Smooth muscle cell of trachea (primary cell): Measurements from ENCODE around the gene CHRD. TPM values are rescaled to one million over a fixed set of nuclear protein-coding genes. Genes with fewer than 3 reads are reported as not detected.

ENCODE experiments used
- total RNA-seq: library from RNA; depleted of rRNA; stranded (reverse); fragments of >200 nt; gene quantifications from 2 replicates; pipeline ENCODE4 v1.2.1, GENCODE V29; 2014

Gene CHRD
- total RNA-seq: 0.73 and 2.6 TPM in 2 replicates

GRCh38 chr3:184379358-184380184 is at the start of gene CHRD:
CHRD (plus strand) TSS chr3:184380054; CDS start chr3:184380319, 265 bp downstream.

GRCh38 chr3:184337399-184337714 is 42.5 kb upstream of the CHRD start, which contains the start of gene FAM131A:
FAM131A (plus strand) TSS chr3:184337600; CDS start chr3:184337631, 31 bp downstream.

GRCh38 chr3:184361532-184361931 is 18.3 kb upstream of the CHRD start, which contains the start of the genes CLCN2 and POLR2H:
CLCN2 (minus strand) TSS chr3:184361605; CDS start chr3:184361479, 126 bp downstream.
POLR2H (plus strand) TSS chr3:184361710; CDS start chr3:184363493, 1,783 bp downstream.

GRCh38 chr3:184377882-184378445 is 1.9 kb upstream of the CHRD start, which contains the start of gene THPO:
THPO (minus strand) TSS chr3:184378207; CDS start chr3:184376259, 1,948 bp downstream.

Other genes starting within 250 kb of the CHRD start
- 25.0 and 32.1 TPM in 2 replicates for gene EIF2B5, start 244.7 kb upstream of the CHRD start, total RNA-seq
- gene DVL3, start 224.7 kb upstream of the CHRD start, total RNA-seq: 29.1 and 53.8 TPM in 2 replicates
- 374 and 506 TPM in 2 replicates for gene AP2M1, start 205.2 kb upstream of the CHRD start, total RNA-seq
- gene ABCF3, start 193.9 kb upstream of the CHRD start, total RNA-seq: 47.3 and 89.0 TPM in 2 replicates
- not detected in 2 replicates for gene VWA5B2, start 150.5 kb upstream of the CHRD start, total RNA-seq
- gene ALG3, start 131.1 kb upstream of the CHRD start, total RNA-seq: 24.0 and 25.3 TPM in 2 replicates
- gene EEF1AKMT4, start 130.4 kb upstream of the CHRD start, total RNA-seq: 0.87 and 2.0 TPM in 2 replicates
- not detected in 2 replicates for gene CAMK2N2, start 118.5 kb upstream of the CHRD start, total RNA-seq
- gene ECE2, start 104.0 kb upstream of the CHRD start, total RNA-seq: under 0.01 TPM in 1 of 2 replicates, not detected in the other
- 403 and 574 TPM in 2 replicates for gene PSMD2, start 80.8 kb upstream of the CHRD start, total RNA-seq
- gene EIF4G1, start 65.4 kb upstream of the CHRD start, total RNA-seq: 315 and 337 TPM in 2 replicates
- gene FAM131A, start 42.5 kb upstream of the CHRD start, total RNA-seq: 25.7 and 33.4 TPM in 2 replicates
- gene CLCN2, start 18.4 kb upstream of the CHRD start, total RNA-seq: 4.1 and 6.9 TPM in 2 replicates
- gene POLR2H, start 18.3 kb upstream of the CHRD start, total RNA-seq: 52.3 and 98.0 TPM in 2 replicates
- 0.15 and 0.83 TPM in 2 replicates for gene THPO, start 1.8 kb upstream of the CHRD start, total RNA-seq
- 12.4 and 18.0 TPM in 2 replicates for gene EPHB3, start 181.7 kb downstream of the CHRD start, total RNA-seq